IMR-90 (cell line): ENCODE data around the gene NTRK2.

Experiments used
- CHD1 ChIP-seq: IDR thresholded peaks from 2 replicates; pipeline ENCODE4 v1.6.1; 2012; ENCODE audit warnings: low read depth, low read length, improper control_type of control experiment
- CTCF ChIP-seq: conservative IDR thresholded peaks from 2 replicates; pipeline ENCODE4 v1.5.1; 2012; ENCODE audit warnings: mild to moderate bottlenecking, low read depth, low read length, improper control_type of control experiment
- MAZ ChIP-seq: IDR thresholded peaks from 2 replicates; pipeline ENCODE4 v1.6.1; 2012; ENCODE audit warnings: low read depth, mild to moderate bottlenecking, low read length, improper control_type of control experiment, moderate library complexity, borderline replicate concordance
- POLR2A ChIP-seq: IDR thresholded peaks from 2 replicates; pipeline ENCODE4 v1.6.1; 2012; ENCODE audit warnings: mild to moderate bottlenecking, low read depth, low read length
- RCOR1 ChIP-seq: IDR thresholded peaks from 2 replicates; pipeline ENCODE4 v1.6.1; 2012; ENCODE audit warnings: mild to moderate bottlenecking, low read length, improper control_type of control experiment; ENCODE audit not compliant: insufficient replicate concordance

DNA sequence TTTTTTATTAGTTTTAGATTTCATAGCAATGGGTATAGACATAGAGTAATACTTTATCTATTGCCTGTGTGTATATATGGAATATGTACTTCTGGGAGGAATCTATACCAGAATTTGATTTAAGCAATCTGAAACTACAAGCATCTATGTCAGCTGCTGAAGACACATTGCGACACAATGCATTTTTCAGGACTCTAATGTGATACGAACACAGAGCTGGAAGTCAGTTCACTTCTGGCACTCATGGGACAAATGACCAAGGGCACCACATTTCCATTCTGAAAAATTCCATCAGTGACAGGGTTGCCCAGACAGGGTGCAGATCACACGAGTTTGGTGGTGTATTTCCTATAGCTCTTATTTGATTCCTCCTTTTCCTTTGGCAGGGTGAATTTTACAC is 259.5 kb downstream of the NTRK2 start:
- TF ChIP-seq CHD1 (no peak), CTCF (no peak), POLR2A (no peak), RCOR1 (no peak), MAZ (no peak)
